ENCODE measurements around the gene RHPN2. TPM values are rescaled to one million over a fixed set of nuclear protein-coding genes. Genes with fewer than 3 reads are reported as not detected.
"Not testable (repeated sequence)": the region's sequence is repeated elsewhere in the genome, so short reads cannot be mapped to it uniquely, and the experiment has no call there.

Gene RHPN2
- polyA plus RNA-seq, 1 experiment, result 4.8 TPM

- POLR2A ChIA-PET, result no interaction called here
- no peak for TF ChIP-seq CTCF (IDR thresholded peaks at IDR 0.05; ENCODE audit: low read depth, low read length)
- peaks cover 12% of the 10 kb centered on the region for H3K9me3 ChIP-seq (ENCODE audit: control insufficient read depth, insufficient read depth, low read length)
- CTCF ChIA-PET, result interaction anchor here (1.0 kb wide), 1 partner anchor 18 kb away, joined by 4 read pairs; no protein-coding TSS in a partner anchor
- H3K4me3 ChIP-seq (ENCODE audit: low read depth, low read length), result no peak overlapping the region
- no peaks in the 10 kb centered on the region for H3K27me3 ChIP-seq (ENCODE audit: control insufficient read depth, insufficient read depth, low read length)
- H3K27ac ChIP-seq (ENCODE audit: low read depth, low read length), result no peak overlapping the region
- no peak for DNase-seq (ENCODE audit: low read depth, low spot score)
Measured at GRCh38 chr19:33032218-33032781, 32.4 kb downstream of the RHPN2 start.

GRCh38 chr19:33029746-33030303 is 34.9 kb downstream of the RHPN2 start:
- Histone ChIP-seq H3K9me3 (ENCODE audit: control insufficient read depth, insufficient read depth, low read length) (peaks cover 12% of the 10 kb centered on the region), H3K27ac (ENCODE audit: low read depth, low read length) (no peak overlapping the region), H3K4me3 (ENCODE audit: low read depth, low read length) (no peak overlapping the region), H3K27me3 (ENCODE audit: control insufficient read depth, insufficient read depth, low read length) (no peaks in the 10 kb centered on the region)
- no peak for DNase-seq (ENCODE audit: low read depth, low spot score)
- no peak for TF ChIP-seq CTCF (IDR thresholded peaks at IDR 0.05; ENCODE audit: low read depth, low read length)
- POLR2A ChIA-PET, result no interaction called here
- CTCF ChIA-PET, result no interaction called here

GRCh38 chr19:33026602-33027001 is 38.1 kb downstream of the RHPN2 start:
- DNase-seq (ENCODE audit: low read depth, low spot score); CTCF ChIA-PET: not testable (repeated sequence)

GRCh38 chr19:33025468-33026238 is 39.0 kb downstream of the RHPN2 start:
- DNase-seq (ENCODE audit: low read depth, low spot score); H3K27me3 ChIP-seq (ENCODE audit: control insufficient read depth, insufficient read depth, low read length); H3K27ac ChIP-seq (ENCODE audit: low read depth, low read length); CTCF ChIA-PET; POLR2A ChIA-PET; H3K4me3 ChIP-seq (ENCODE audit: low read depth, low read length): not testable (repeated sequence)
- H3K9me3 ChIP-seq (ENCODE audit: control insufficient read depth, insufficient read depth, low read length), result peaks cover 12% of the 10 kb centered on the region

More at GRCh38 chr19:33026602-33027001, 38.1 kb downstream of the RHPN2 start:
- POLR2A ChIA-PET; H3K4me3 ChIP-seq (ENCODE audit: low read depth, low read length); H3K27ac ChIP-seq (ENCODE audit: low read depth, low read length); H3K27me3 ChIP-seq (ENCODE audit: control insufficient read depth, insufficient read depth, low read length): not testable (repeated sequence)
- peaks cover 12% of the 10 kb centered on the region for H3K9me3 ChIP-seq (ENCODE audit: control insufficient read depth, insufficient read depth, low read length)

- Histone ChIP-seq H3K9me3 (ENCODE audit: control insufficient read depth, insufficient read depth, low read length) (peaks cover 3% of the 10 kb centered on the region; the same call in 1 of the 2 replicates), H3K4me3 (ENCODE audit: low read depth, low read length) (no peak overlapping the region), H3K27ac (ENCODE audit: low read depth, low read length) (no peak overlapping the region), H3K27me3 (ENCODE audit: control insufficient read depth, insufficient read depth, low read length) (no peaks in the 10 kb centered on the region)
- no peak for DNase-seq (ENCODE audit: low read depth, low spot score)
- ChIA-PET POLR2A (no interaction called here), CTCF (no interaction called here)
- TF ChIP-seq CTCF (IDR thresholded peaks at IDR 0.05; ENCODE audit: low read depth, low read length), result no peak
Measured at GRCh38 chr19:33024398-33024797, 40.3 kb downstream of the RHPN2 start.

All from AG04450 (cell line).